Germinal center (tissue), 1 donor: ENCODE data around the gene UBE2E2.
"Not testable (repeated sequence)": the region's sequence is repeated elsewhere in the genome, so short reads cannot be mapped to it uniquely, and the experiment has no call there.

Experiments used
- DNase-seq: peaks from one replicate; pipeline ENCODE4 v3.0.0; 2012; ENCODE audit warnings: mixed read lengths, low spot score

Gene UBE2E2

DNA sequence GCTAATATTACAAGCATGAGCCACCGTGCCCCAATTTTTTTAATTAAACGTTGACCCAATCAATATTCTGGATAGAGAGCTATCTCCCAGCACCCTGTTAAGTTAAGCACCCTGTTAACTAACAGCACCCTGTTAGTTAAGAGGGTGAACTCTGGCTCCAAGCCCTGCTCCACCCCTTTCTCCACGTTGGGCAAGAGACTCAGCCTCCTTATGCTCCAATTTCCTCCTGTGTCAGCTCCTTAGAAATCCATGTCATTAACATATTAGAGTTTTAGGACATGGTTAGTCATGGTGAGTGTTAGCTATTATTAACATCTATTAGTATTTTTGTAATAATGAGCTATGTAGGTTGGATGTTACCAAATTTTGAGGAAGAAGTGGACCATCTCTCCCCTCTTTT, 385.4 kb downstream of the UBE2E2 start:
- DNase-seq: no peak

DNA sequence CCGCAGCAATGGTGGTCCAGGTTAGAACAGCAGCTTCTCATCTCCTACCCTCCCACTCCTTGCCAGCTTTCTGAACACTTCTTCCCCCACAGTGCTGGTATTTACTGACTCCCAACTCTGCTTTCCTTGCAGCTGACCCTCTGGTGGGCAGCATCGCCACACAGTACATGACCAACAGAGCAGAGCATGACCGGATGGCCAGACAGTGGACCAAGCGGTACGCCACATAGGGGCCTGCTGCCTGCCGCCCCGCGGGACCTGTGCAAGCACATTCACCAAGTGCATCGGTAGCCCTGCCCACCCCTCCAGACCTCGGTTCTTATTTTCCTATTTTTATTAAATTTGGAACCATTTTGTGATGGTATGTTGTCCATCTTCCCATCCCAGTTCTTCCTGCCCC, 386.5 kb downstream of the UBE2E2 start:
- no peak for DNase-seq

DNA sequence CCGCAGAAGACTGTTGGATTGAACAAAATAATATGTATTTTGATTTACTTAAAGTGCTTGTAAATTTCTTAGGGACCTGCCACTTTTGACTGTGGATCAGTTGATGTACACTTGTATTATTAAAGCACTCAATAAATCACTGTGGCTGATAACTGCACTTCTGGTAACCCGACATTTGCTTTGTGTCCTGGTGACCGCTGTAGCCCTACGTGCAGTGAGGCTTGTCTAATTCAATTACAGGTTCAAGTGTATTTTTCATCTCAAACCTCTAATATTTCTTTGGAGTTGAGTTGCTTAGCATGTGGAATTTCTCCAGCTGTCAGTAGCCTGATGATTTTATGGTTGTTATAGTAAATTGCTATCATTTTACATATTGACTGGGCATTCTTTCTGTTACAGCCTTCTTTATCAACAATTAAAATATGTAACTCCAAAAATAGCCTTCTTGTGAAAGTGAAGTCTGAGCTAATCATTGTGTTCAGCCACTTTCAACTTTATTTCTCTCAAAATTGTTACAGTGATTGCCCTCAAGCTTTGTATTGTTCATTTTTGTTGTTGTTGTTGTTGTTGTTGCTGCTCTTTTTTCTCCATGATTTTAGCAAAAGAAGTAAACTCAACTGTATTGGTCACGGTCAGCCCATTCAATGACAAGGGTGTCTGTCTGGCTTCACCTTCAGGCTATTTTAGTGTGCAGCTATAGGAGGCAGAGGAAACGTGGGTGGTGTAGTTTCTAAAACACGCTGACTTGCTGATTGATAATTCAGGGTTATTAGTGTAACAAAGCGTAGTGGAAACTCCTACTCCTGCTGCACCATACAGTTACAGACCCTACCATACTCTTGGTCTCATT, 387.5 kb downstream of the UBE2E2 start:
- peak; percentile 29 for DNase-seq

DNA sequence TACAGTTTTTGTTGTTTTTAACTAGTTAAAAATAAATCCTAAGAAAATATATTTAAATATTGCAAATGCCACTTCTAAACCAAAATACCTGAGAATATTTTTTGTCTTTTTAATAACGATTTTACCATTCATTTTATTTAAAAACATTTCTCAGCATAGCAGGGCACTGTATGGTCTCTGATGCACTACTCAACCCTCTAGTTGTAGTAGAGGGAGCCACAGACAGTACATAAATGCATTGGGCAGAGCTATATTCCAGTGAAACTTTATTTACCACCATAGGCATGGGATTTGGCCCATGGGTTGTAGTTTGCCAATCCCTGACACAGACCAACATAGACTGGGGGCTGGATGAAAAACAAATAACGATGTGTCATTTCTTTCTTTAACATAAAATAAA, 388.2 kb downstream of the UBE2E2 start:
- no peak for DNase-seq

DNA sequence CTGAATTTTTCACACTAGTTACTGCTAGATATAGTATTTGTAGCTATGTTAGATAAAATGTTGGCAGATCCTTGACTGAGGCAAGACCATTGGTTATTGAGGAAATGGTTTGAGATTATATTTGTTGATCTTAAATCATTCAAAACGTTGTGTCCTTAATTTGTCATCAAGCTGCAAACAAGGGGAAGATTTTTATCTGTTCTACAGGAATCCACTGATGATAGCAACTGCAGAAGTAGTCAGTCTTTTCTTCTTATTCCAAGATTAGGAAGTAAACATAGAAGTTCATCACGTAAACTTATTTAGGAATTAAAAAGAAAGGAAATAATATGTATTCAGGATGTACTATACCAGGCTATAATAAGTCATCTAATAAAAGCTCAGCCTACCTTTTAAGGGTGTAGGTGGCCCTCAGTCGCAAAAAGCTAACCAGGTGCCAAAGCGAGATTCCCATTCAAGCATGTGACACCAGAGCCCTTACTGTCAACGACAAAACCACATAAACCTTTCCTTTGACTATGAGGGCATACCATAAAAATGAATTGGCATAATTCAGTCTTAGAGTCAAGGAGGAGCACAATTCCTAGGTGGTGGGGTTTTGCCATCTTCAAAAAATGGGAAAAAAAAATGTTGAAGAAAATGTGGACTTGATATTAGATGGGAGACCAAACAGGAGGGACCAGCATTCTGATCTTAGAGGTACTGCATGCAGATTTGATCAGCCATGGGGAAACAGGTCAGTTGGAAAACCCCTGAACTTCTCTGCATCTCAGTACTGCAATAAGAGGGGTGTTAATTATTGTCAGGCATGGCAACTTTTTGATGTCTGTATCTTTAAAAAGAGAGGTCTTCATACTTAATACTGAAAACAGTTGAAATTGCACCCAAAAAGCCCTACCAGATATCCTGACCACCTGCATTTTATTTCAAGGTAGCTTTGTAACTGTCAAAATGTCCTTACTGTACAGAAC, 390.1 kb downstream of the UBE2E2 start:
- DNase-seq: no peak

DNA sequence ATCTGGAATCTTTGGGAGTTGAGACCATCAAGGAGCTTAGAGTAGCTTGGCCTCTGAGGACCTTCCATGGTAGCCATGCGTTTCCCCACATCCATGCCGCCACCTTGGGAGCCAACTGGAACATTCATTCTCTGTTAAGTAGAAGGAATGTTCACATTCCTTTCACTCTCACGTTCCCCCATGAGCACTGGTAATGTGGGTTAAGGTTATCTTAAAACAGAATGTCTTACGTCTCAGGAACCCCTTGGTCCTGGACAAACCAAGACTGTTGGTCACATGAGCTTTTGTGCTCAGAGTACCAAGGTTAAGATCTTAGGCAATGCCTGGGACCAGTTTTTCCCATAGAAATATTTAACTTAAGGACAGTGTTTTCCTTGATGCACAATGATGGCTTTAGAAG, 390.9 kb downstream of the UBE2E2 start:
- DNase-seq: no peak

DNA sequence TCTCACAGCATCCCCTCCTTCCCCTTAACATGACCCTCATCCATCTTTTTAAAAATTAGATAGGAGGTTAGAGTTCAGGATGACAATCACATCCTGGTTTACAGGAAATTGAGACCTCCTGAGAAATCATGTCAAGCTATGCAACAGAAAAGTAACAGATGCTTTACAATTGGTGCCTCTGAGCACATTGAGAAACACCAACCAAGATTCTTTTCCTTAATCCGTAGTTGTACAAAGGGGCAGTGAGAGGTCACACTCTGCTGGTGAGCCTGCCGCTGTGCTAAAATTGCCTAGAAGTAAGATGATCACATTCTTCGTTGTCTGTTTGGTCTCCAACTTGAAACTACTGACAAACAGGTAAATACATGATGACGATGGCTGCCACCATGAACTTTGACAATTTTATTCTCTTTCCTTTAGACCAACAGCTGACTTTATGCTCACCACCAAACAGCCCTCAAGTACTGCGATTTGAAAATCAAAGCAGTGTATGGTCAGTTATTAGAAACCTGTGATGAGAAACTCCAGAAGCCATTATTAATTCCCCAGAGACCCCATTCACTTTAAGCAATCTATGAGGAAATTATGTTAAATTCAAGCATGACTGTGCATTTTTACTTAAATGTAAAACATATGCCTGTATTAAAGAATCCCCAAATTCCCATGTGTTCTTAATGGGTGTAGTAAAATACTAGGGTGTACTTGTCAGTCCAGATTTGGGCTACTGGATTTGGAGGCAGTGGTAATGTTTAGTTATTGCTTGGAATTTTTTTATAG, 392.0 kb downstream of the UBE2E2 start:
- DNase-seq: no peak

DNA sequence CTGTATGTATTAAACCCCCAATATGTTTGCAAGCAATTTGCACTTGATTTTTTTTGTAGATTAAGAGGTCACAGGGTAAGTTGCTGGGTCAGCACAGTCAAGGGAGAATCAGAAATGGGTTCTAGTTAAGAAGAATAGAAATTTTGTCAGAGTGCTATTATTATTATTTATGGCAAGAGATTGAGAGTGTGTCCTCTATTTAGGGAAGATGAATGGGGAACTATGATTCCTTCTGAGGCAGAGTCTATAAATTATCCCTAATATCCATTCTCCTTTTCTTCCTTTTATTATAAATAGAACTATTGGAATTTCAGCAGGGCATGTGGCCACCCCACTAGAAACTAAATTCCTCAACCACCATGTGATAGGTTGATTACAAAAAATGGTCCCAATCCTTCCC, 392.7 kb downstream of the UBE2E2 start:
- DNase-seq: no peak

DNA sequence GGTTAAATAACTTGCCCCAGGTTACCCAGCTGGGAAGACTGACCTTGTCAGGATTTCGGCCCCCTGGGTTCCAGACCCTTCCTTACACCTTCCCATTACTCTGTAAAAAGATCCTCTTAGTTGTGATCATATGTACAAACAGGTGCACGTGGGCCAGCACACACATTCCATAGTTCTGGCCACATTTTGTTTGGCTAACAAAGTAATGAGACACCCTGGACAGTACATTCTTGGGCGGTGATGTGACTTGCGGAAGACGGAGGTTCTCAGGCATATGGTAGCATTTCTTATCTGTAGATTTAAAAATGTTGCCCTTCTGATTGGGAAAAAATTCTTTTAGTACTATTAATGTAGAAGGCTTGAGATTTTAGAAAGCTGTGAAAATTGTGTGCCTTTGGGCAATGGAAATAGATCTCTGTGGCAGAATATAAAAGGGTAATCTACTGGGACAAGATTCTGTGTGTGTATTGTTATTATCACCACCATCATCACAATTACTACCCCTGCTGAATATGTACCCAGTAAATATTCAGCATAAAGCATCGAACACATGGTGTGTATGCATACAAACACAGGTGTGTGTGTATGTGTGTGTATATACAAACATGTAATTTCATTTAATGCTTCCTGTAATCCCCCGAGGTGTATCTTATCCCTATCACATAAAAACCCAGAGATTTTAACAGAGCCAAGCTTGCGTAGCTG, 397.2 kb downstream of the UBE2E2 start:
- no peak for DNase-seq

DNA sequence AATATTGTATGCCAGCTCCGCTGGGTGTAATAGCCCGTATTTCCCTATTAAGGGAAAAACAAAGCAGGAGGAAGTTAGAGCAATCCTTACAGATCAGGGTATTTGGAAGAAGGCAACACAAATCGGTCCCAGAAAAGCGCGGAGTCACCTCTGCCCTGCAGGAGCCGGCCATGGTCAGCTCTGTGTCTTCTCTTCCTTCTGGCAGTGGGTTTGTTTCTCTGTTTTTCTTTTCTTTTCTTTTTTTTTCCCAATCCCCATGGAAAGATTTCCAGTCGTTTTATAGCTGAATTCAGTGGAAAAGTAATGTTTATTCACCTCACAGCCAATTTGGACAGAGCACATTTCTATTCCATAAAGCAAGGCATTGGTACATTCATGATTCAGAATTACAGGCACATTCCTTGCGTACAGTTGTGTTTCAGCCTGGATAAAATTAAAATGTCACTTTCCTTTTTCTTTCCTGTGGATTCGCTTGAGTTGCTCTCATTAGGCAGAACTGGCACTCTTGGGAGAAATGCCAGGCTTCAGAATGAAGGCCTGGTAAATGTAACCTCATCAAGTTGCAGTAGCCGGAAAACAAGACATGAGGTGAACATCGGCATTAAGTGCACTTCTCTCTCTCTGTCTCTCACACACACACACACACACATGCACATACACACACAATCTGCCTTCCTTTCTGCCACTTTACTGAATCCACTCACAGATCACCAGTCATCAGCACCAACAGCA, 398.1 kb downstream of the UBE2E2 start:
- no peak for DNase-seq

DNA sequence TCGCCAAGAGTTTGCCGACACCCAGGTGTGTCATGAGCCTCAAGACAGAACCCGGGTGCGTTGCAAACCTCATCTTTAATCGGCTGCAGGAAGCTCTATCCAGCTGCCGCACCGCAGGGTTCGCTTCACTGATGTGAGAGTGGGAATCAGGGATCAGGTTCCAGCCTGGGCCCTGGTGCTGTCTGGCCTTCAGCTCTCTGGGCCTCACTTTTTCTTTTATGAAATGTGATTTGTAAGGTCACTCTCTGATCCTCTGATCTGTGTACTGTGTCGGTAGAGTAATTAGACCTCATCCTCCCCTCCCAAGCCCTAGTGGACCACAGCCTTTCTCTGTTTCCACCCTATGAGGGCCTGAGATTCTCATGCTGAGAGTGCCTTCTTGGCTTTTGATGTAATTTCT, 399.8 kb downstream of the UBE2E2 start:
- DNase-seq: no peak

DNA sequence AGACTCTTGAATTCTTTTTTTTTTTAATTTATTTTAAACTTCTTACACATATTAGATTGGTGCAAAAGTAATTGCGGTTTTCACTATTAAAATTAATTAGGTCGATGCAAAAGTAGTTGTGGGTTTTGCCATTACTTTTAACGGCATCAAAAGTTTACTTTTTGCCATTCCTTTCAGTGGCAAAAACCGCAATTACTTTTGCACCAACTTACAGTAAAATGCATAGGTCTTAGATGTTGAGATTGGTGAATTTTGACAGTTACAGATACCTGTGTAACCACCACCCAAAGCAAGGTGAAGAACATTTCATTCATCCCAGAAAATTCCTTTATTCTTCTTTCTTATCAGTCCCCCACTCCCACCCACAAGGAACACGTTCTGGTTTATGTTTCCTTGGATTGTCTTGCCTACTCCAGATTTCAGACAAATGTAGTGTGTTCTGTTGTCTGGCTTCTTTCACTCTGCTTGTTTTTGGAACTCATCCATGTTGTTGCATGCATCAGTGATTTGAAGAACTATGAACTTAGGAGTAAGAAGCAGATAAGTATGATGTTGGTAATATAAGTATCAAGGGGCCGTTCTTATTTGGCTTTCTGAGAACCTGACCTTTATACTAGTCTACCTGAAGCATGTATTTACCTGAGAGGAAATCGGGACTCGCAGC, 404.2 kb downstream of the UBE2E2 start:
- no peak for DNase-seq

DNA sequence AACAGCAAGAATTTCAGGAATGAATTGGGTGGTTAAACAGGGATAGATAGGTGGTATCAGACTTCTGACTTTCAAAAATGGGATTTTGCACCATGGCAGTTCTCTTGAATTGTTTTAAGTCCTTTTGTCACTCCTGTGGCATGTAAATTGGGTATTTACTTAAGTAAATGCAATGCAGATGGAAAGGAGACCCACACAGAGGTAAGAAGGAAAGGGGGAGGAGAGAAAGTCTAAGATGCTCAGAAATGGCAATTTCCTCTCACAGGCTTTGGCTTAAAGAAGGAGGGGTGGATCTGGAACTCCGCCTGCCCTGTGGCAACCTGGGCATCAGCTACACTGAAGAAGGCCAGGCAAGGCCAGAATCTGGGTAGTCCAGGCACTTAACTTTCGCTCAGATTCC, 405.5 kb downstream of the UBE2E2 start:
- DNase-seq: no peak

DNA sequence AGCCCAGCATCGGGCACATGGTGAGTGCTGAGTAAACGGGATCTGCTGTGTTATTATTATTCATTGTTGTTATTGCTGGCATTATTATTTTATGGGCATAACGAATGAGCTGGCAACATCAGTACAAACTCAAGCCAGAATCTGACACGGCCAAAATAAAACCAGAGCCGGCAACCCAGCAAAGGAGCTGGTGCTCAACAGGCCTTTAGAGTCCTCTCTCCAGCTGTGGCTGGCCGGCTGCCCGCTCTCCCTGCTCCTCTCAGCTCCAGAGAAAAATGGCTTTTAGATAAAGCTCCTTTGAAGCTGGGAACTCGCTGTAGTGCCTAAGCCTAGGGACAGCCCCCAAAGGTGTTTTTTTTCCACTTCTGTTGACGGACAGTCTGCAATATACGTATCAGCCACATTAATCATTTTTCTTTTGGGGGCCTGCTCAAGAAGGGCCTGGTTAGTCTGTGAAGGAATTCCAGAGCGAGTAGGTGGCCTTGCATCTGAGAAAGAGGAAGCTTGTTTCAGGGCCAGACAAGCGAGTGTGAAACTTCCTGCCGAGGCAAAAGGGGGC, 408.7 kb downstream of the UBE2E2 start:
- no peak for DNase-seq

DNA sequence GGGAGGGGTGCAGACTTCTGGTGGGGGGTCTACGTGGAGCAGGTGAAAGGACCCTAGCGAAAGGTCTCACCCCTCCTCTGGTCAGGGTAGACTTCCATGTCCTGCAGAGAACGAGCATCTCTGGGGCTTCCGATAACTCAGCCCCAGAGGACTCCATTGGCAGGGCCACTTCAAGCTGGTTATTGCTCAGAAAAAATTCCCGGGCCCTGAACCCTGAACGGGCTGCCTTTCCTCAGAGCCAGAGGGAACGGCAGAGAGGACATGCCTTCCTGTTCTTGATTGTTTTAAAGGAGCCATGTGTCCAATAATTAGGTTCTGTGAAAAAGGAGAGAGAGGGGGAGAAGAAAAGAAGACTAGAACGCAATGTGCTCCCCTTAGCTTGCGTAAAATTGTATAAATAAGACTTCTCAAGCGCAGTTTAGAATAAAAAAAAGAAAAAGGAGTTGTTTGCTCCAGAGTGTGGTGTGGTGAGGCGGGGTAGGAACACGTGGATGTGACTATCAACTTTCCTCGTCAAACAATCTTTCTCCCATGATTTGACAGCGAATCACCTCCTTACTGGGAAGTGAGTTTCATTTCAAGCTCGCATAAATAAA, 409.3 kb downstream of the UBE2E2 start:
- no peak for DNase-seq

DNA sequence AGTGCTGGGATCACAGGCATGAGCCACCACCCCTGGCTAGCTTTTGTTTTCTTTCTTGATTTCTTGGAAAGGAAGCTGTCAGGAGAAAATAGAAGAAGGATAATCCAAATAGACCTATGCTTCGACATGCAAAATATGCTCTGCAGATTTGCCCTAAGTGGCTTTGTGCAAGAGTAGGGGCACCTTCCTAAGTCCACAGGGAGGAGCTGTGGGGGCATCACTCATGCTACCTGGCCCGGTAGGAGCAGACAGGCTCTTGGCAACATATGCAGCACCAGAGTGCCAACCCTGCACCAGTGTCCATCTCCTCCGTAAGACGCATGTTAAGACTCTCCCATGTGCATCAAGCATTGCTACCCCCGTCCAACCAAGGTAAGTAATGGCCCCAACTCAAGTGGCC, 411.9 kb downstream of the UBE2E2 start:
- no peak for DNase-seq

DNA sequence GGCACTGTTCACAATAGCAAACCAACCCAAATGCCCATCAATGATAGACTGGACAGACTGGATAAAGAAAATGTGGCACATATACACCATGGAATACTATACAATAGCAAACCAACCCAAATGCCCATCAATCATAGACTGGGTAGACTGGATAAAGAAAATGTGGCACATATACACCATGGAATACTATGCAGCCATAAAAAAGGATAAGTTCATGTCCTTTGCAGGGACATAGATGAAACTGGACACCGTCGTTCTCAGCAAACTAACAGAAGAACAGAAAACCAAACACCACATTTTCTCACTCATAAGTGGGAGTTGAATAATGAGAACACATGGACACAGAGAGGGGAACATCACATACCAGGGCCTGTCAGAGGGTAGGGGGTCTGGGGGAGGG, 415.3 kb downstream of the UBE2E2 start:
- DNase-seq: not testable (repeated sequence)

DNA sequence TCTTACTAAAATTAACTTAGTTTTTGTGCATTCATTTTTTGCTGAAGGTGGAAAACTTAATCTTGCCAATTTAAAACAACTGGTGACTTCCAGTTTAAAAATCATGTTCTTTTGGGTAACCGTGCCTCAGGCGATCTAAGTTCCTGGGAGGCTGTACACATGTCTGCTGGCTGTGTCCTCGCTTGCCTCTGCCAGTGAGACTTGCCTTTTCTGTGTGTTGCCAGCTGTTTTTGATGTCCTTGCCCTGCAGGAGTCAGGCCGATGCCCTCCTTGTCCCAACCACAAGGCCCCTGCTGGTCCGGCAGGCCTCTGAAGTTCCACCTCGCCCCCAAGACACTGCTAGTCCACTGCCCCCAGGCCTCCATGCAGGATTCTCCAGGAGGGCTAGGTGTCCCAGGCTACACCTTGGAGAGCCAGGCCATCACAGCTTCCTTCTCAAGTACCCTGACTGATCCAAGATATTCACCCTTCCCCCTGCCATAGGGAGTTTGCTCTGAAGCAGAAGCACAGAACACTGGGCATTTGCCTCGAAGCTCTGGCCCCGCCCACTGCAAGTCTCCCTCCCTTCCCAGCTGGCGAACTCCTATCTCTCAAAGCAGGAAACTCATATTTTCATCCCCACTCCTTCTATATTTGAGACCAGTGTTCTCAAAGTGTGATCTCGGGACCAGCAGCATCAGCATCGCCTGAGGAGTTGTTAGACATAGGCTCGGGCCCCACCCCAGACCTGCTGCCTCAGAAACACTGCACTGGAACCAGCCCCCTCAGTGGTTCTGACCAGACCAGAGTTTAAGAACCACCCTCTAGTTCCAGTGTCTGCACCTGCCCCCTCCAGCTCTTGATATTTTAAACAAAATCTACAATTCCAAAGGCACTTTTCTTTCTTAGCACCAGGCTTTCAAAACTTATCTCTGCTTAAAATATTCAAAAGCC, 416.8 kb downstream of the UBE2E2 start:
- no peak for DNase-seq

DNA sequence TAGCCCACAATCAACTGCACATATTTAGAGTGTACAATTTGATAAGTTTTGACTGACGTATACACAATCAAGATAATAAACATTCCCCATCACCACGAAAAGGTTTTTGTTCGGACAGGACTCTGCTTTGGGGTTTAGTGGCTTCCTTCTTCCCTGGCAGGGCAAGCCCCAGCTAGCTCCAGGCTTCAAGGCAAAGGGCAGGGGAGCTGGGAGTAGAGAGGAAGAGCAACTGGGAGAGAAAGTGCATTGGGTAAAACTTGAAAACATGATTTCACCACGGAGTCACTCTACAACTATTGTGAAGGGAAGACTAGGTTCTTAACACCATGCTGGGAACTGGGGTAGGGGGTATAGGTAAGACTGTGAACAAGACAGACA, 417.5 kb downstream of the UBE2E2 start:
- no peak for DNase-seq
